Testis (tissue), 3 donors: ENCODE measurements around the gene NLK. TPM values are rescaled to one million over a fixed set of nuclear protein-coding genes. Genes with fewer than 3 reads are reported as not detected.

Experiments used
- DNase-seq: peaks from one replicate; pipeline ENCODE4 v3.0.0-alpha.2; 2019
- H3K27ac ChIP-seq, 2 donors: fragments of 200-600 bp; sonication (generic); one replicate each; pipeline ENCODE4 v1.5.1; 2019
- H3K27me3 ChIP-seq: fragments of 200-600 bp; sonication (generic); one replicate; pipeline ENCODE4 v1.5.1; 2019
- H3K36me3 ChIP-seq: fragments of 200-600 bp; sonication (generic); one replicate; pipeline ENCODE4 v1.5.1; 2017; ENCODE audit warnings: low read depth; ENCODE audit errors: missing control alignments
- H3K4me1 ChIP-seq: fragments of 200-600 bp; sonication (generic); one replicate; pipeline ENCODE4 v1.5.1; 2019
- H3K4me3 ChIP-seq, 2 donors: fragments of 200-600 bp; sonication (generic); one replicate each; pipeline ENCODE4 v1.5.1; 2017 to 2019
- H3K9me3 ChIP-seq: fragments of 200-600 bp; sonication (generic); one replicate; pipeline ENCODE4 v1.5.1; 2017
- CTCF ChIP-seq, 3 experiments: fragments of 450-650 bp in 2 of 3; fragments of 200-600 bp in 1 of 3; sonication (generic) in 1 of 3; IDR thresholded peaks; one replicate each; pipeline ENCODE4 v1.5.1; 2016 to 2019; ENCODE audit warnings: antibody characterized with exemption in 3 of 3, mild to moderate bottlenecking in 2 of 3, moderate library complexity in 1 of 3
- POLR2A ChIP-seq: fragments of 450-650 bp; IDR thresholded peaks from one replicate; pipeline ENCODE4 v1.6.1; 2017; ENCODE audit warnings: antibody characterized with exemption, mild to moderate bottlenecking, moderate library complexity
- WGBS, 2 donors: methylation state at CpG; one replicate each; pipeline ENCODE4 v1.1.5; 2018; 5-methylcytosine and 5-hydroxymethylcytosine counted together
- intact Hi-C: fragments of 100-400 bp; cut with DNase I; formaldehyde crosslinking; loops from one replicate; pipeline ENCODE4 v1.15.1; 2023; ENCODE audit warnings: low total_unique reads
- polyA plus RNA-seq: library from polyadenylated mRNA; stranded (reverse); fragments of 350-450 nt; fragmentation: Illumina TruSeq; extraction: RNeasy Lipid Tissue Mini Kit (QIAGEN cat#74804); gene quantifications from one replicate; pipeline ENCODE4 v1.2.3, GENCODE V29; 2014; ENCODE audit warnings: low read depth, low replicate concordance; ENCODE audit not compliant: insufficient read depth
- total RNA-seq, 2 donors: library from RNA; depleted of rRNA; stranded (reverse); fragments of >200 nt; gene quantifications; one replicate each; pipeline ENCODE4 v1.2.3, GENCODE V29; 2016

NLK gene
- total and polyA plus RNA-seq, 3 donors from 2014 or later: 40.8 to 54.4 (median 47.0) TPM

DNA sequence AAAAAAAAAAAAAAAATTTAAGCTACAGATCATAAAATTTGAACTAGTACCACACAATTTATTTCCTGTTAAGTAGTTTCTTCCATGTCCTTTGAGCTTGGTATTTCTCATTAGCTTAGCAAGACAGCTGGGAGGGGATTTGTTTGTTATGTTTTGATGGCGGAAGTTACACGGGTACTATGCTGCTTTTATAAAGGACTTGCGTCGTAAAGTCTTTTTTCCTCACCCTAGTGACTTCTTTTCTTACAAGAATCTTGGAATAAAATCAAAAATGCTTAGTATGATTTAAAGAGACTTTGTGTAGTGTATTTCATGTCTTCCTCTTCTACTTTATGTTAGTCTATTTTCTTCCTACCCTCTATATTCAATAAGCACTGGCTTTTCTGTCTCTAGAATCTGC, 89.1 kb downstream of the NLK start:
- intact Hi-C loops: no loop called here
- Histone ChIP-seq H3K9me3 (no peaks in the 10 kb centered on the region), H3K4me3 (no peak overlapping the region), H3K27ac (no peak overlapping the region), H3K27me3 (no peaks in the 10 kb centered on the region), H3K36me3 (no peaks in the 10 kb centered on the region), H3K4me1 (no peaks in the 10 kb centered on the region)
- TF ChIP-seq POLR2A (no peak), CTCF (IDR thresholded peaks at IDR 0.05) (no peak)
- 89 to 91% methylated on average over 4 of the region's 4 CpGs for WGBS, 2 donors
- DNase-seq: no peak

- no peak for DNase-seq
- H3K36me3 ChIP-seq: no peaks in the 10 kb centered on the region
These were observed 91.1 kb downstream of the NLK start for GRCh38 chr17:28133562-28133970.

DNA sequence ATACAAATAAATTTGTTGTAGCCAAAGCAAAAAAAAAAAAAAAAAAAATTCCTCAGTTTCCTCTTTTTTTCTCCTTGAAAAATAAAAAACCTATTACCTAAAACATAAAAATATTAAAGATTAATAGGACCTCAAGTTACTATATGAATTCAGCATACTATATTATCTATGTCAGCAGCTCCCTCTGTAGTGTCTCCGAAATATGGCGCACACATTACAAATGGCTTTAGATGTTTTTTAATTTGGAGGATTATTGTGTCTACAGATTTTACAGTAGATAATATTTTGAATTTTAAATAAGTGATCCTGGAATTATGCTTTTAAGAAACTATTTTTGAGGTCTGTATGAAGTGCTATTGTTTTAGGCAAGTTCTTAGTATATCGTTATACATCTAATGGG, 94.4 kb downstream of the NLK start:
- no peak for DNase-seq
- H3K4me1 ChIP-seq: no peaks in the 10 kb centered on the region
- H3K36me3 ChIP-seq: no peaks in the 10 kb centered on the region
- H3K9me3 ChIP-seq: no peaks in the 10 kb centered on the region
- intact Hi-C loops: no loop called here
- no peaks in the 10 kb centered on the region for H3K27me3 ChIP-seq
- TF ChIP-seq CTCF (IDR thresholded peaks at IDR 0.05) (no peak), POLR2A (no peak)
- WGBS, 2 donors: 97 to 98% methylated on average over 3 of the region's 3 CpGs
- H3K27ac ChIP-seq: no peak overlapping the region
- H3K4me3 ChIP-seq: no peak overlapping the region

More at GRCh38 chr17:28133562-28133970, 91.1 kb downstream of the NLK start:
- Histone ChIP-seq H3K4me1 (no peaks in the 10 kb centered on the region), H3K9me3 (no peaks in the 10 kb centered on the region), H3K4me3 (no peak overlapping the region), H3K27ac (no peak overlapping the region), H3K27me3 (no peaks in the 10 kb centered on the region)
- intact Hi-C loops: no loop called here
- TF ChIP-seq POLR2A: no peak

DNA sequence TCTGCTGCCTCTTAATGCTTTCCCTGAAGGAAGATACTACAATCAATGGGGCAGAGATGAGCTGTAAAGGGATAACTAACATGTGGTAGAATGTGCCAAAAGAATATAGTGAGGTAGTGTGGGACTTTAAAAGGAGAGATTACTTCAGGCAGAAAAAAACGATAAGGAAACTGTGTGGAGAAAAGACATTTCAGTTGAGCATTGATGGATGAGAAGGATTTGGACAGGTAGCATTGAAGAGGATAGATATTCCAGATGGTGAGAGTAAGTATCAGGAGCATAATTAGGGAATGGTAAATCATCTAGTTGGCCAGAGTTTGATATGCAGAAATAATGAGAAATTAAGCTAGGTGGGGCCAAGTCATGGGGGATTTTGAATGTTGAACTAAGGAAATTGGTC, 97.3 kb downstream of the NLK start:
- DNase-seq: no peak
- intact Hi-C loops: no loop called here
- Histone ChIP-seq H3K4me3 (no peak overlapping the region), H3K27ac (no peak overlapping the region), H3K4me1 (no peaks in the 10 kb centered on the region), H3K27me3 (no peaks in the 10 kb centered on the region), H3K36me3 (no peaks in the 10 kb centered on the region), H3K9me3 (no peaks in the 10 kb centered on the region)
- TF ChIP-seq POLR2A (no peak), CTCF (IDR thresholded peaks at IDR 0.05) (no peak)
- WGBS, 2 donors: 82 to 86% methylated on average over 1 of the region's 1 CpG

DNA sequence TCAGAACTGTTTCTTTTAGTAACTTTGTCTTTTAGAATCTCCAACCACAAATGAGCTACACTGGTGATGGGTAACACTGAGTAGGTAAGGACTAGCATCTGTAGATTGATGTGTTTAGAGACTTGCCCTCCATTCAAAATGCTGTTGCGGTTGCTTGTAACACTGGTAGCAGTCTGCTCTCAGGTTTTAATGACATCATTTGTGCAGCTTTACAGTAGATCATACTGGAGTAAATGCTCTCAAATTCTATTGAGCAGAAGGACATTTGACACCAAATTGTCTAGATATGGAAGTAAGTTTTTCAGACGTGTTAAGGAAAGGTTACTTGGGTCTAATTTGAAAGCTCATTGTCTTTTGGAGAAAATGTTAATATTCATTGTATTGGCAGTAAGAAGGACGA, 98.8 kb downstream of the NLK start:
- TF ChIP-seq CTCF (IDR thresholded peaks at IDR 0.05) (no peak), POLR2A (no peak)
- Histone ChIP-seq H3K9me3 (no peaks in the 10 kb centered on the region), H3K27ac (no peak overlapping the region), H3K36me3 (no peaks in the 10 kb centered on the region), H3K4me3 (no peak overlapping the region), H3K27me3 (no peaks in the 10 kb centered on the region), H3K4me1 (no peaks in the 10 kb centered on the region)
- DNase-seq: no peak
- 69 to 74% methylated on average over 3 of the region's 3 CpGs for WGBS, 2 donors
- intact Hi-C loops: no loop called here
